Erythroblast (primary cell): ENCODE measurements around the gene KIRREL1.

Experiments used
- DNase-seq, 2 experiments: peaks; one replicate each; lab custom pipeline; 2025; lab: John Stamatoyannopoulos, UW
- GATA1 ChIP-seq: IDR thresholded peaks from 2 replicates; pipeline ENCODE4 v1.6.1; 2011; ENCODE audit warnings: low read depth, mild to moderate bottlenecking, control low read depth, low read length, moderate library complexity
- POLR2A ChIP-seq: IDR thresholded peaks from 2 replicates; pipeline ENCODE4 v1.6.1; 2011; ENCODE audit warnings: mild to moderate bottlenecking, low read length

Gene KIRREL1

GRCh38 chr1:157993147-157993917 lies at the start of gene KIRREL1:
Gene KIRREL1 (plus strand): TSS chr1:157993645. CDS start chr1:157993677, 32 bp downstream.
- TF ChIP-seq GATA1 (no peak), POLR2A (no peak)
- DNase-seq, result peak; percentile 3 to 11

DNA sequence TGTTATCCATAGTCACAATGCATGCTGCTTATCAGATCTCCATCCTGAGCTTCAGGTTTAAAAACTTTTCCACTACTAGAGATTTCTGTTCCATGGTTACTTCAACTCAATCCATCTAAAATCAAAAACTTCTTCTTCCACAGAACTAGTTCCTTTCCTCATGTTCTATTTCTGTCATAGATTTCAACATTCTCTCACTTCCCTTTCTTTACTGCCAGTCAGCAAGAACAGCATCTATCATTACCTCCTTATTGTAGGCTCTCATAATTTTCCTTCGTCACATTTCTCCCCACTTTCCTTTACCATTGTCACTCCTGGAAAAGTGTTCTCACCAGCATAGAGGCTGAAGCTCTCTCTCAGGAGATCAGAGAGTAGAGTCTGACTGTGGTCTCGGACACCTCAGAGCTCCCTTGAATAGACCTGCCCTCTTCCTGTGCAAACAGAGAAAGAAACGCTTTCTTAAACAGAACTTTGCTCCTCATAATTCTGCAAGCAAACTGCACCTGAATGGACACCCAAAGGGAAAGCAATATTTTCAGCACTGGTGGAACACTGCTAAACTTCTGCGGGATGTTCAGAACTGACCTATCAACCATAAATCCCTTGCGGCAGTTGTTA lies 48.7 kb upstream of the KIRREL1 start:
- TF ChIP-seq POLR2A (no peak), GATA1 (no peak)

GRCh38 chr1:157948312-157949073 lies 45.0 kb upstream of the KIRREL1 start:
- DNase-seq, result peak; percentile 2 to 33
- no peak for TF ChIP-seq GATA1
- no peak for TF ChIP-seq POLR2A

More for the DNA sequence above, 48.7 kb upstream of the KIRREL1 start:
- no peak for DNase-seq

DNA sequence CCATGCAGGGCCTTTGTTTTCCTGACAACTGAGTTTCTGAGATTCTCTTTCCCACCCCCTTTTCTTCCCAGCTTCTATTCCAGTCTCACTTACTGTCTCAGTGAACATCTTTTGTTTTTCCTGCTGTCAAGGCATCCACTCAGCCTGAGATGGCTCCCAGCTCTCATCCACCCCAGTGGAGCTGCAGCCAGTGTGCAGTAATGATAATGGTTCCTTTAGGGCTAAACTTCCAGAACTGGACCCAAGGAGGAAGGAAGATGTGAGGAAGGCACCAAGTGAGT lies 44.4 kb upstream of the KIRREL1 start:
- no peak for DNase-seq

DNA sequence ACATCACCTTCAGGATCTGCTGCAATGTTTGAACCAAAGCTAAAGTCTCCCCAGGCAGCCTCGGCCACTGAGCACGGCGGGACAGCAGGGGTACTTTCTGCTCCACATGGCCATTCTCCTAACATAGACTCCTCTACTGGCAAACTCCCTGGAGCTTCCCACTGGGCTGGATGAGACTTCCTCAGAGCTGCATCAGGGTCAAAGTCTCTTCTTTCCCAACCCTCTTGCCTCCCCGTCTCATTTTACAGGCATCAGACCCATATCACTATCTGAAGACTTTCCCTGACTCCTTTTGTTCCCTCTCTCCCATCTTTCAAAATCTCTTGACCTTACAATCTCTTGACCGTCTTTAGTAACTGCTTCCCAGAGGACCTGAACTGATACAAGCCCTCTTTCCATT lies 42.2 kb upstream of the KIRREL1 start:
- TF ChIP-seq POLR2A, result no peak
- no peak for TF ChIP-seq GATA1

More for the DNA sequence above, 44.4 kb upstream of the KIRREL1 start:
- TF ChIP-seq GATA1 (no peak), POLR2A (no peak)

GRCh38 chr1:157952601-157953000 lies 40.8 kb upstream of the KIRREL1 start:
- TF ChIP-seq GATA1, result no peak
- TF ChIP-seq POLR2A, result no peak
- DNase-seq, result no peak

More for the DNA sequence above, 42.2 kb upstream of the KIRREL1 start:
- no peak for DNase-seq

DNA sequence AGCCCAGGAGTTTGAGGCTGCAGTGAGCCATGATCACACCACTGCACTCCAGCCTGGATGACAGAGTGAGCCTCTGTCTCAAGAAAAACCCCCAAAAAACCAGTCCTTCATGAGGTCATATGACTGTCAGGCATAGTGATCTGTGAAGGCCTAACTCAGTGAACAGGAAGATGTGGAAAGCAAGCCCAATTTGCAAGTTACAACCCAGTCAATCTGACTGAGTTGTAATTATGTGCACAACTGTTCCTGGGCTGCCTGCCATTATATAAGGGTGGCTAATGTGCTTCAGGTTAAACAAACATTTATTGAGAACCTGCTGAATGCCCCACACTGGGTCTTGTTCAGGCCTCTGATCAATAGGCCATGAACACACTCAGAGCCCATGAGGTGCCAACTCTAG lies 38.2 kb upstream of the KIRREL1 start:
- no peak for TF ChIP-seq POLR2A
- TF ChIP-seq GATA1, result no peak
- no peak for DNase-seq

DNA sequence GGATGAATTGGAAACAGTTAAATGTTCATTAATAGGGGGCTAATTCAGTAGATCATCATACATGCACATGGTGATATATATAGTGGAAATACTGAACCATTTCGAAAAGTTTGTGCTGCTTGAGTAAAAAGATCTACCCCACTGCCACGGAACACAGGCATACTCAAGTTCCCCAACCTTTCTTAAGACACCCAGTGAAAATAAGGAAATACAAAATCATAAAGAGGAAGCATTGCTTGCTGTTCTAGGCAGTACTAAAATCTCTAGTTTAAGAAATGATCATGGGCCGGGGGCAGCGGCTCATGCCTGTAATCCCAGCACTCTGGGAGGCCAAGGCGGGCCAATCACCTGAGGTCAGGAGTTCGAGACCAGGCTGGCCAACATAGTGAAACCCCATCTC lies 37.6 kb upstream of the KIRREL1 start:
- no peak for DNase-seq
- TF ChIP-seq POLR2A, result no peak
- no peak for TF ChIP-seq GATA1

DNA sequence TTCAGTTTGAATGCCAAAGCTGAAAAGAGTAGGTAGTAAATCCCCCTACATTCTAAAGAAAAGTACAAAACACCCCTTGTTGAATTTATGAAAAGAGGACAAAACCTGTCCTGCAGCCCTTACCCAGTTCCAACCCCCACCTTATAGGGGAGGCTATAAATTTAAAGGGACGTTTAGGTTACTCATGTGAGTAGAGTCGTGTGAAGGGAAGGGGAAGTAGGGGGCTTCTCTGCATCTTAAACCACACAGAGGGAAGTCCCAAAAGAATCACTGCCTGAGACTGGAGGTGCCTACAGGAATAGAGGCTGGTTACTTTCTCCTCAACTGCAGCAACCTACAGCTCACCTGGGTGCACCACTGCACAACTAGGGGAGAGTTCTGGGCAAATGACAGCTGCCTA lies 36.7 kb upstream of the KIRREL1 start:
- no peak for DNase-seq
- no peak for TF ChIP-seq GATA1
- no peak for TF ChIP-seq POLR2A

DNA sequence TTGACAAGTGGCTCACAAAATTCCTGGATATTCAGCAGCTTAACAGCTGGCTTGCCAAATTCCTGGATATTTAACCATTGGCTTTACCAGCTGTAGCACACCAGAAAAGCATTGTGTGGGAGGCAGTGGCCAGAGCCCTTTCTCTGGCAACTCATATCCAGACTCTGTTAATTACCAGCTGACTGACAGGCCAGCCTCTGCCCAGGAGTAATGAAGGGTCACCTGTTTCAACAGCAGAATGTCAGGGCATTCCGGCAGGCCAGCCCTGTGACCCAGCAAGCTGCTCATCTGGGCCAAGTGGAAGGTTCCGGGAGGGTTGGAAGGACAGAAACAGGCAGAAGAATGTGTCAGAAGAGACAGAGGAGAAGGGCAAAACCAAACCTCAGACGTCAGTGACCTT lies 35.2 kb upstream of the KIRREL1 start:
- no peak for TF ChIP-seq GATA1
- TF ChIP-seq POLR2A, result no peak
- no peak for DNase-seq

DNA sequence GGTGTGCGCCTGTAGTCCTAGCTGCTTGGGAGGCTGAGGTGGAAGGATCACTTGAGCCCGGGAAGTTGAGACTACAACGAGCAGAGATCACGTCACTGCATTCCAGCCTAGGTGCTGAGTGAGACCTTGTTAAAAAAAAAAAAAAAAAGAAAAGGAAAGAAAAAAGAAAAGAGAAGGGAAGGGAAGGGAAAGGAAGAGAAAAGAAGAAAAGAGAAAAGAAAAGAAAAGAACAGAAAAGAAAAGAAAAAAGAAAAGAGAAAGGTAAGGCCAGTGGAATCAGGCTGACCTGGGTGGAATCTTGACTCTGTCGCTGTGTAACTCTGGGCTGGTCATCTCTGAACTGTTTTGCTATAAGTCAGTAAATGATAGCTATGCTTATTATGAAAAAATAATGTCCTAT lies 33.7 kb upstream of the KIRREL1 start:
- TF ChIP-seq POLR2A (no peak), GATA1 (no peak)
- DNase-seq, result no peak

GRCh38 chr1:157960773-157961172 lies 32.7 kb upstream of the KIRREL1 start:
- DNase-seq, result no peak
- TF ChIP-seq GATA1, result no peak

DNA sequence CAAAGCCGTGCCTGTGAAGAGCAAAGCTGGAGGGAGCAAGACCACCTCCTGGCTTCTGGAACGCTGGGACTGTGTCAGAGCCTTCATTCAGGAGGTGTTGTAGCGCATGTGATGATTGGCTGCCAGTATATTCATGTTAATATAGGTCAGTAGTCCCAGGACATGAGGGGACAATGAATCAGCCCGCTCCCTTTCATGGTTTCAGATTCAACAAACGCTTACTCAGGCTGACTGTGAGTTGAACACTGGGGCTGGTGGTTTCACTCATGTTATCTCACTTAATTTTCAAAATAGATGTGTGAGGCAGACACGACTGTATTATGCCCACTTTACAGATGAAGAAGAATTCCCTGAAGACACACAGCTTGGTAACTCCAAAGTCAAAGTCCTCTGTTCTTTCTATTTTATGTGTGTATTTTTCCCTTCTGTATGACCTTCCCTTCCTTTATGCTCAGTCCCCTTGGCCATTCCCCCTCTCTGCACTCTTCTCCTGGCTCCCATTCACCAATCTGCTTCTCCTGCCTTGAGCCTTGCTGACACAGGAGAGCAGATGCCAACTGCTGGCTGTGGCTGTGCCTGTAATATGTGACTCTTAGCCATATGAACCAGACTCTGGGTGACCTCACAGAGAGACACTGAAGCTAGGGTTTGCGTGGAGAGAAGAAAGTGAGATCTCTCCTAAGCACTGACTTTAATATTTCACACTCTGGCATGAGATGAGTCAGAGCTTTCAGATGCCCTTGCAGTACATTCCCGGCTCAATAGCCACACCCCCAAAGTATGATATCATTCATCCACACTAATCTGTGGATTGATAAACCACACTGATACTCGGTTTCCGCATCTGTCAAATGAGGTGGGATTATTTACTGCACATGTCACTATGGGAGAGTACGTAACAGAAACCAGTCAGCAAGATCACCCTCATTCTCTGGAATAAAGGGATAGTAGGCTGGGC lies 31.4 kb upstream of the KIRREL1 start:
- DNase-seq, result peak in 1 of 2 experiments; percentile 6
- TF ChIP-seq POLR2A (no peak), GATA1 (no peak)

GRCh38 chr1:157963713-157964112 lies 29.7 kb upstream of the KIRREL1 start:
- TF ChIP-seq POLR2A (no peak), GATA1 (no peak)
- peak; percentile 48 to 70 for DNase-seq

DNA sequence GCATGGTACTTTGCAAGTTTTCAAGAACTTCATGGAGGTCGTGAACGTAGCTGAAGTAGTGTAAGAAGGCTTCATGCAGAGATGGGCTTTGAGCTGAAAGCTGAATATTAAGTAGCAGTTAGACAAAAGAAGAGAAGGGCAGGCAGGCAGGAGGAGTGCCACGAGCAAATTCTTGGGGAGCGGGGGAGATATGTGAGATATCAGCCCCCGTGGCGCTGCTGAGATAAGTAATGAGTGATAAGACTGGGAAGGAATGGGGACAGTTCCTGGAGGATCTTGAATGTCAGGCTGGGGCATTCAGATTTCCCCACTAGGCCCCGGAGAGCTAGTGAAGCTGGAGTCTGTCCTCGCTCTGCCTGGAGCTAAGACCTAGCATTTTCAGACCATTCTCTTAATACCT lies 27.9 kb upstream of the KIRREL1 start:
- TF ChIP-seq POLR2A, result no peak
- TF ChIP-seq GATA1, result no peak
- DNase-seq, result no peak
